GM23338 (cell line): ENCODE results near the gene EPHB2.

ENCODE experiments used
- CREB1 ChIP-seq: fragments of 250-450 bp; sonication (Bioruptor Pico); IDR thresholded peaks from 2 replicates; pipeline ENCODE4 v1.5.0; 2020; ENCODE audit warnings: low read depth, mild to moderate bottlenecking, moderate library complexity
- EZH2 ChIP-seq: fragments of 200-600 bp; sonication (generic); IDR thresholded peaks from one replicate; pipeline ENCODE4 v1.8.0; 2017; ENCODE audit warnings: antibody characterized with exemption, mild to moderate bottlenecking, low read depth; ENCODE audit not compliant: unreplicated experiment
- EZH2phosphoT487 ChIP-seq: fragments of 200-600 bp; sonication (generic); IDR thresholded peaks from one replicate; pipeline ENCODE4 v1.8.1; 2018; ENCODE audit warnings: antibody characterized with exemption; ENCODE audit not compliant: unreplicated experiment
- JUNB ChIP-seq: IDR thresholded peaks from one replicate; pipeline ENCODE4 v1.6.1; 2016; ENCODE audit warnings: antibody characterized with exemption; ENCODE audit not compliant: unreplicated experiment
- NANOG ChIP-seq: IDR thresholded peaks from 2 replicates; pipeline ENCODE4 v1.6.1; 2016; ENCODE audit warnings: antibody characterized with exemption, borderline replicate concordance
- POLR2AphosphoS5 ChIP-seq: IDR thresholded peaks from 2 replicates; pipeline ENCODE4 v1.6.1; 2016; ENCODE audit warnings: antibody characterized with exemption, low read depth
- TF ChIP-seq, protein P1 (sequence below): IDR thresholded peaks from 2 replicates; pipeline ENCODE4 v1.6.1; 2016; ENCODE audit warnings: antibody characterized with exemption
- TF ChIP-seq, protein P2 (sequence below), 2 experiments: fragments of 200-600 bp in 1 of 2; sonication (generic) in 1 of 2; conservative IDR thresholded peaks; 2 replicates each; pipeline versions ENCODE4 v1.5.1 to v1.6.1; 2016 to 2017; ENCODE audit warnings: antibody characterized with exemption in 2 of 2, low read depth in 2 of 2, mild to moderate bottlenecking in 2 of 2, moderate library complexity in 1 of 2
- TF ChIP-seq, protein P3 (sequence below): IDR thresholded peaks from one replicate; pipeline ENCODE4 v1.6.1; 2018; ENCODE audit warnings: antibody characterized with exemption; ENCODE audit not compliant: unreplicated experiment

DNA sequence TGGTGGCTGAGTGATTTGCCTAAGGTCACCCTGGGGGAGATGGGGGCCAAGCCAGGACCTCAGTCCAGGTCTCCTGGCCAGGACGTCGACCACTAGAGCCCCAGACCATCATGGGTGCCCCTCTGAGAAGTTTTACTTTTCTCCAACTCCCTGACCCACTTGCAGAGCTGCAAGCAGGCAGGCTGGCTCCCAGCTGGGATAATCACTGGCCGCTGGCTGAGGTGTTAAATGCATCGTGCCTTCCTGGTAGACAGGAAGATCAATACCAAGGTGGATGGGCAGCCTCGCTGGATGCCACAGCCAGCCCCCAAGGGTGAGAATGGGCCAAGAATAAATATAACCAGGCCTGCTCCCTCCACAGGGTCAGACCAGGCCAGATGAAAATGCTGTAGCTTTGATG lies 106.2 kb downstream of the EPHB2 start:
- TF ChIP-seq, protein P1, sequence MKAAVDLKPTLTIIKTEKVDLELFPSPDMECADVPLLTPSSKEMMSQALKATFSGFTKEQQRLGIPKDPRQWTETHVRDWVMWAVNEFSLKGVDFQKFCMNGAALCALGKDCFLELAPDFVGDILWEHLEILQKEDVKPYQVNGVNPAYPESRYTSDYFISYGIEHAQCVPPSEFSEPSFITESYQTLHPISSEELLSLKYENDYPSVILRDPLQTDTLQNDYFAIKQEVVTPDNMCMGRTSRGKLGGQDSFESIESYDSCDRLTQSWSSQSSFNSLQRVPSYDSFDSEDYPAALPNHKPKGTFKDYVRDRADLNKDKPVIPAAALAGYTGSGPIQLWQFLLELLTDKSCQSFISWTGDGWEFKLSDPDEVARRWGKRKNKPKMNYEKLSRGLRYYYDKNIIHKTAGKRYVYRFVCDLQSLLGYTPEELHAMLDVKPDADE: no peak
- no peak for TF ChIP-seq POLR2AphosphoS5
- TF ChIP-seq, protein P2, sequence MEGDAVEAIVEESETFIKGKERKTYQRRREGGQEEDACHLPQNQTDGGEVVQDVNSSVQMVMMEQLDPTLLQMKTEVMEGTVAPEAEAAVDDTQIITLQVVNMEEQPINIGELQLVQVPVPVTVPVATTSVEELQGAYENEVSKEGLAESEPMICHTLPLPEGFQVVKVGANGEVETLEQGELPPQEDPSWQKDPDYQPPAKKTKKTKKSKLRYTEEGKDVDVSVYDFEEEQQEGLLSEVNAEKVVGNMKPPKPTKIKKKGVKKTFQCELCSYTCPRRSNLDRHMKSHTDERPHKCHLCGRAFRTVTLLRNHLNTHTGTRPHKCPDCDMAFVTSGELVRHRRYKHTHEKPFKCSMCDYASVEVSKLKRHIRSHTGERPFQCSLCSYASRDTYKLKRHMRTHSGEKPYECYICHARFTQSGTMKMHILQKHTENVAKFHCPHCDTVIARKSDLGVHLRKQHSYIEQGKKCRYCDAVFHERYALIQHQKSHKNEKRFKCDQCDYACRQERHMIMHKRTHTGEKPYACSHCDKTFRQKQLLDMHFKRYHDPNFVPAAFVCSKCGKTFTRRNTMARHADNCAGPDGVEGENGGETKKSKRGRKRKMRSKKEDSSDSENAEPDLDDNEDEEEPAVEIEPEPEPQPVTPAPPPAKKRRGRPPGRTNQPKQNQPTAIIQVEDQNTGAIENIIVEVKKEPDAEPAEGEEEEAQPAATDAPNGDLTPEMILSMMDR (conservative IDR thresholded peaks at IDR 0.05; ENCODE audit: low read depth in 2 of 2): no peak
- no peak for TF ChIP-seq EZH2
- TF ChIP-seq, protein P3, sequence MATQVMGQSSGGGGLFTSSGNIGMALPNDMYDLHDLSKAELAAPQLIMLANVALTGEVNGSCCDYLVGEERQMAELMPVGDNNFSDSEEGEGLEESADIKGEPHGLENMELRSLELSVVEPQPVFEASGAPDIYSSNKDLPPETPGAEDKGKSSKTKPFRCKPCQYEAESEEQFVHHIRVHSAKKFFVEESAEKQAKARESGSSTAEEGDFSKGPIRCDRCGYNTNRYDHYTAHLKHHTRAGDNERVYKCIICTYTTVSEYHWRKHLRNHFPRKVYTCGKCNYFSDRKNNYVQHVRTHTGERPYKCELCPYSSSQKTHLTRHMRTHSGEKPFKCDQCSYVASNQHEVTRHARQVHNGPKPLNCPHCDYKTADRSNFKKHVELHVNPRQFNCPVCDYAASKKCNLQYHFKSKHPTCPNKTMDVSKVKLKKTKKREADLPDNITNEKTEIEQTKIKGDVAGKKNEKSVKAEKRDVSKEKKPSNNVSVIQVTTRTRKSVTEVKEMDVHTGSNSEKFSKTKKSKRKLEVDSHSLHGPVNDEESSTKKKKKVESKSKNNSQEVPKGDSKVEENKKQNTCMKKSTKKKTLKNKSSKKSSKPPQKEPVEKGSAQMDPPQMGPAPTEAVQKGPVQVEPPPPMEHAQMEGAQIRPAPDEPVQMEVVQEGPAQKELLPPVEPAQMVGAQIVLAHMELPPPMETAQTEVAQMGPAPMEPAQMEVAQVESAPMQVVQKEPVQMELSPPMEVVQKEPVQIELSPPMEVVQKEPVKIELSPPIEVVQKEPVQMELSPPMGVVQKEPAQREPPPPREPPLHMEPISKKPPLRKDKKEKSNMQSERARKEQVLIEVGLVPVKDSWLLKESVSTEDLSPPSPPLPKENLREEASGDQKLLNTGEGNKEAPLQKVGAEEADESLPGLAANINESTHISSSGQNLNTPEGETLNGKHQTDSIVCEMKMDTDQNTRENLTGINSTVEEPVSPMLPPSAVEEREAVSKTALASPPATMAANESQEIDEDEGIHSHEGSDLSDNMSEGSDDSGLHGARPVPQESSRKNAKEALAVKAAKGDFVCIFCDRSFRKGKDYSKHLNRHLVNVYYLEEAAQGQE: no peak
- no peak for TF ChIP-seq NANOG
- TF ChIP-seq CREB1 (CRISPR knock-in tag): no peak
- no peak for TF ChIP-seq EZH2phosphoT487
- no peak for TF ChIP-seq JUNB
